Adrenal gland (tissue), 5 donors: ENCODE results near the gene DDR1.

Source experiments
- CTCF ChIP-seq, 6 experiments: fragments of 450-650 bp in 4 of 6; fragments of 200-600 bp in 2 of 6; sonication (generic) in 1 of 6; IDR thresholded peaks; 1 replicate in 5 of 6; 2 replicates in 1 of 6; pipeline versions ENCODE4 v1.5.1 to v1.8.0; 2016 to 2021; ENCODE audit warnings: antibody characterized with exemption in 6 of 6, mild to moderate bottlenecking in 2 of 6, moderate library complexity in 1 of 6
- POLR2A ChIP-seq, 2 donors: fragments of 450-650 bp; IDR thresholded peaks; one replicate each; pipeline ENCODE4 v1.6.1; 2017; ENCODE audit warnings: antibody characterized with exemption in 2 of 2, mild to moderate bottlenecking in 2 of 2, moderate library complexity in 1 of 2
- donor health status: DM: no; HTN: no; CAD: no.

GRCh38 chr6:30897882-30898281, 13.6 kb downstream of the DDR1 start:
- TF ChIP-seq CTCF (IDR thresholded peaks at IDR 0.05): no peak
- TF ChIP-seq POLR2A (IDR thresholded peaks at IDR 0.05): no peak
